Measurements from ENCODE around the gene FAT4. TPM values are rescaled to one million over a fixed set of nuclear protein-coding genes. Genes with fewer than 3 reads are reported as not detected.

The FAT4 gene
- polyA plus RNA-seq, 1 donor from 2014 or later = 5.6 TPM

- TF ChIP-seq EP300 (conservative IDR thresholded peaks at IDR 0.05; ENCODE audit: poor library complexity, severe bottlenecking) = no peak
- no peak for TF ChIP-seq EZH2 (IDR thresholded peaks at IDR 0.05; ENCODE audit: borderline replicate concordance, insufficient read depth, low read length, poor library complexity, severe bottlenecking)
- TF ChIP-seq TAF1 (IDR thresholded peaks at IDR 0.05; ENCODE audit: low read depth) = no peak
- no peak for TF ChIP-seq MXI1 (conservative IDR thresholded peaks at IDR 0.05; ENCODE audit: poor library complexity, severe bottlenecking)
- TF ChIP-seq, protein P1, sequence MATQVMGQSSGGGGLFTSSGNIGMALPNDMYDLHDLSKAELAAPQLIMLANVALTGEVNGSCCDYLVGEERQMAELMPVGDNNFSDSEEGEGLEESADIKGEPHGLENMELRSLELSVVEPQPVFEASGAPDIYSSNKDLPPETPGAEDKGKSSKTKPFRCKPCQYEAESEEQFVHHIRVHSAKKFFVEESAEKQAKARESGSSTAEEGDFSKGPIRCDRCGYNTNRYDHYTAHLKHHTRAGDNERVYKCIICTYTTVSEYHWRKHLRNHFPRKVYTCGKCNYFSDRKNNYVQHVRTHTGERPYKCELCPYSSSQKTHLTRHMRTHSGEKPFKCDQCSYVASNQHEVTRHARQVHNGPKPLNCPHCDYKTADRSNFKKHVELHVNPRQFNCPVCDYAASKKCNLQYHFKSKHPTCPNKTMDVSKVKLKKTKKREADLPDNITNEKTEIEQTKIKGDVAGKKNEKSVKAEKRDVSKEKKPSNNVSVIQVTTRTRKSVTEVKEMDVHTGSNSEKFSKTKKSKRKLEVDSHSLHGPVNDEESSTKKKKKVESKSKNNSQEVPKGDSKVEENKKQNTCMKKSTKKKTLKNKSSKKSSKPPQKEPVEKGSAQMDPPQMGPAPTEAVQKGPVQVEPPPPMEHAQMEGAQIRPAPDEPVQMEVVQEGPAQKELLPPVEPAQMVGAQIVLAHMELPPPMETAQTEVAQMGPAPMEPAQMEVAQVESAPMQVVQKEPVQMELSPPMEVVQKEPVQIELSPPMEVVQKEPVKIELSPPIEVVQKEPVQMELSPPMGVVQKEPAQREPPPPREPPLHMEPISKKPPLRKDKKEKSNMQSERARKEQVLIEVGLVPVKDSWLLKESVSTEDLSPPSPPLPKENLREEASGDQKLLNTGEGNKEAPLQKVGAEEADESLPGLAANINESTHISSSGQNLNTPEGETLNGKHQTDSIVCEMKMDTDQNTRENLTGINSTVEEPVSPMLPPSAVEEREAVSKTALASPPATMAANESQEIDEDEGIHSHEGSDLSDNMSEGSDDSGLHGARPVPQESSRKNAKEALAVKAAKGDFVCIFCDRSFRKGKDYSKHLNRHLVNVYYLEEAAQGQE (IDR thresholded peaks at IDR 0.05; ENCODE audit: borderline replicate concordance) = no peak
- no peak for TF ChIP-seq POLR2AphosphoS5 (IDR thresholded peaks at IDR 0.05)
- no peak for TF ChIP-seq SMC3 (conservative IDR thresholded peaks at IDR 0.05; ENCODE audit: poor library complexity)
- TF ChIP-seq, protein P2, sequence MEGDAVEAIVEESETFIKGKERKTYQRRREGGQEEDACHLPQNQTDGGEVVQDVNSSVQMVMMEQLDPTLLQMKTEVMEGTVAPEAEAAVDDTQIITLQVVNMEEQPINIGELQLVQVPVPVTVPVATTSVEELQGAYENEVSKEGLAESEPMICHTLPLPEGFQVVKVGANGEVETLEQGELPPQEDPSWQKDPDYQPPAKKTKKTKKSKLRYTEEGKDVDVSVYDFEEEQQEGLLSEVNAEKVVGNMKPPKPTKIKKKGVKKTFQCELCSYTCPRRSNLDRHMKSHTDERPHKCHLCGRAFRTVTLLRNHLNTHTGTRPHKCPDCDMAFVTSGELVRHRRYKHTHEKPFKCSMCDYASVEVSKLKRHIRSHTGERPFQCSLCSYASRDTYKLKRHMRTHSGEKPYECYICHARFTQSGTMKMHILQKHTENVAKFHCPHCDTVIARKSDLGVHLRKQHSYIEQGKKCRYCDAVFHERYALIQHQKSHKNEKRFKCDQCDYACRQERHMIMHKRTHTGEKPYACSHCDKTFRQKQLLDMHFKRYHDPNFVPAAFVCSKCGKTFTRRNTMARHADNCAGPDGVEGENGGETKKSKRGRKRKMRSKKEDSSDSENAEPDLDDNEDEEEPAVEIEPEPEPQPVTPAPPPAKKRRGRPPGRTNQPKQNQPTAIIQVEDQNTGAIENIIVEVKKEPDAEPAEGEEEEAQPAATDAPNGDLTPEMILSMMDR (IDR thresholded peaks at IDR 0.05; ENCODE audit: poor library complexity, severe bottlenecking) = no peak
- no peak for TF ChIP-seq RAD21 (conservative IDR thresholded peaks at IDR 0.05)
- H3K79me2 ChIP-seq (replicated peaks; ENCODE audit: insufficient read depth, low read length) = no peaks in the 10 kb centered on the region
- no peak overlapping the region for H3K4me2 ChIP-seq (ENCODE audit: low read length)
- no peaks in the 10 kb centered on the region for H3K27me3 ChIP-seq (ENCODE audit: insufficient read depth, low read depth, low read length)
- H3K9me2 ChIP-seq (ENCODE audit: insufficient read depth, low read length) = no peaks in the 10 kb centered on the region
- H3K36me3 ChIP-seq (ENCODE audit: insufficient read depth, low read length) = no peaks in the 10 kb centered on the region
- no peaks in the 10 kb centered on the region for H3F3A ChIP-seq (ENCODE audit: insufficient read depth, low read length, poor library complexity, severe bottlenecking)
- H4K20me1 ChIP-seq (ENCODE audit: insufficient read depth) = no peaks in the 10 kb centered on the region
- H3K27ac ChIP-seq (ENCODE audit: low read length) = no peak overlapping the region
- no peak overlapping the region for H3K4me3 ChIP-seq (ENCODE audit: low read length)
- H3K9me3 ChIP-seq (ENCODE audit: low read length) = no peaks in the 10 kb centered on the region
- no peak overlapping the region for H3K9ac ChIP-seq (ENCODE audit: low read length)
- H2AFZ ChIP-seq (ENCODE audit: low read depth, low read length) = no peak overlapping the region
These were observed 33.8 kb upstream of the FAT4 start for GRCh38 chr4:125280892-125281403.

GRCh38 chr4:125283707-125284279, 31.0 kb upstream of the FAT4 start:
- H2AFZ ChIP-seq (ENCODE audit: low read depth, low read length) = no peak overlapping the region
- TF ChIP-seq, protein P1 (IDR thresholded peaks at IDR 0.05; ENCODE audit: borderline replicate concordance) = no peak
- TF ChIP-seq SMC3 (conservative IDR thresholded peaks at IDR 0.05; ENCODE audit: poor library complexity) = peak; percentile 83
- TF ChIP-seq, protein P2 (IDR thresholded peaks at IDR 0.05; ENCODE audit: poor library complexity, severe bottlenecking) = peak; percentile 79
- peak; percentile 85 for TF ChIP-seq RAD21 (conservative IDR thresholded peaks at IDR 0.05)
- TF ChIP-seq EZH2 (IDR thresholded peaks at IDR 0.05; ENCODE audit: borderline replicate concordance, insufficient read depth, low read length, poor library complexity, severe bottlenecking) = no peak
- no peaks in the 10 kb centered on the region for H4K20me1 ChIP-seq (ENCODE audit: insufficient read depth)
- H3K79me2 ChIP-seq (replicated peaks; ENCODE audit: insufficient read depth, low read length) = no peaks in the 10 kb centered on the region
- H3K4me2 ChIP-seq (ENCODE audit: low read length) = no peak overlapping the region
- H3F3A ChIP-seq (ENCODE audit: insufficient read depth, low read length, poor library complexity, severe bottlenecking) = no peaks in the 10 kb centered on the region
- no peaks in the 10 kb centered on the region for H3K9me2 ChIP-seq (ENCODE audit: insufficient read depth, low read length)
- H3K27me3 ChIP-seq (ENCODE audit: insufficient read depth, low read depth, low read length) = no peaks in the 10 kb centered on the region
- no peaks in the 10 kb centered on the region for H3K36me3 ChIP-seq (ENCODE audit: insufficient read depth, low read length)
- H3K9ac ChIP-seq (ENCODE audit: low read length) = no peak overlapping the region
- no peak overlapping the region for H3K27ac ChIP-seq (ENCODE audit: low read length)
- H3K9me3 ChIP-seq (ENCODE audit: low read length) = no peaks in the 10 kb centered on the region
- no peak overlapping the region for H3K4me3 ChIP-seq (ENCODE audit: low read length)
